Esophagus squamous epithelium (tissue), 5 donors: ENCODE measurements around the gene CFAP69. TPM values are rescaled to one million over a fixed set of nuclear protein-coding genes. Genes with fewer than 3 reads are reported as not detected.

Experiments used
- DNase-seq: peaks from one replicate; lab custom pipeline; 2025; lab: John Stamatoyannopoulos, UW
- H3K27ac ChIP-seq, 4 donors: fragments of 200-600 bp; sonication (generic); one replicate each; pipeline ENCODE4 v1.5.1; 2016 to 2019; ENCODE audit warnings: mild to moderate bottlenecking in 1 of 4
- H3K27me3 ChIP-seq, 4 donors: fragments of 200-600 bp; sonication (generic); 1 replicate in 3 of 4; 2 replicates in 1 of 4; pipeline versions ENCODE4 v1.5.1 to v1.6.0; 2017 to 2021; ENCODE audit warnings: antibody characterized with exemption in 1 of 4
- H3K36me3 ChIP-seq, 3 donors: fragments of 200-600 bp; sonication (generic); one replicate each; pipeline ENCODE4 v1.5.1; 2016 to 2019
- H3K4me1 ChIP-seq, 3 donors: fragments of 200-600 bp; sonication (generic); one replicate each; pipeline ENCODE4 v1.5.1; 2017 to 2019
- H3K4me3 ChIP-seq, 4 donors: fragments of 200-600 bp; sonication (generic); 1 replicate in 3 of 4; 2 replicates in 1 of 4; pipeline ENCODE4 v1.5.1; 2016 to 2019; ENCODE audit warnings: mild to moderate bottlenecking in 2 of 4, moderate library complexity in 1 of 4
- H3K9me3 ChIP-seq, 3 donors: fragments of 200-600 bp; sonication (generic); one replicate each; pipeline ENCODE4 v1.5.1; 2016 to 2019
- CTCF ChIP-seq, 6 experiments: fragments of 450-650 bp in 4 of 6; fragments of 200-600 bp in 2 of 6; sonication (generic) in 2 of 6; IDR thresholded peaks; one replicate each; pipeline ENCODE4 v1.5.1; 2016 to 2019; ENCODE audit warnings: antibody characterized with exemption in 6 of 6, mild to moderate bottlenecking in 4 of 6, moderate library complexity in 4 of 6
- POLR2A ChIP-seq, 4 donors: fragments of 450-650 bp; IDR thresholded peaks; one replicate each; pipeline ENCODE4 v1.6.1; 2017; ENCODE audit warnings: antibody characterized with exemption in 4 of 4, mild to moderate bottlenecking in 4 of 4, moderate library complexity in 3 of 4
- WGBS, 2 donors: methylation state at CpG; one replicate each; pipeline ENCODE4 v1.1.5; 2018; 5-methylcytosine and 5-hydroxymethylcytosine counted together
- intact Hi-C: fragments of 100-400 bp; cut with DNase I; formaldehyde crosslinking; loops from one replicate; pipeline ENCODE4 v1.15.0; 2022
- total RNA-seq, 4 donors: library from RNA; depleted of rRNA; stranded (reverse); fragments of >200 nt; gene quantifications; one replicate each; pipeline ENCODE4 v1.1.0, GENCODE V29; 2016
- donor health status: DM: yes; HTN: yes; CAD: no.

The CFAP69 gene
- total RNA-seq, result 1 to 10 TPM; 1.8 to 9.0 (median 2.0) TPM

GRCh38 chr7:90244909-90245851 is at the start of gene CFAP69:
Gene CFAP69 (plus strand): TSS chr7:90245174. CDS start chr7:90245425, 251 bp downstream.
- peak in 1 of 4 donors; percentile 39 for TF ChIP-seq POLR2A (IDR thresholded peaks at IDR 0.05)
- TF ChIP-seq CTCF (IDR thresholded peaks at IDR 0.05), result peak in 5 of 6 experiments; percentile 26 to 59 (median 45)
- no peaks in the 10 kb centered on the region for H3K27me3 ChIP-seq
- peak within 1 kb of the TSS; percentile 74 to 82 (median 75) for H3K27ac ChIP-seq
- peaks cover 0 to 29% (median 5%) of the 10 kb centered on the region in 3 donors for H3K4me1 ChIP-seq
- peak; percentile 22 for DNase-seq
- H3K9me3 ChIP-seq, result no peaks in the 10 kb centered on the region
- H3K4me3 ChIP-seq, result peak within 1 kb of the TSS; percentile 78 to 96 (median 82)
- H3K36me3 ChIP-seq, result no peaks in the 10 kb centered on the region
- WGBS, 2 donors, result 1 to 3% methylated on average over 15 to 26 of the region's 59 CpGs
- intact Hi-C loops, result loop anchor here (10.0 kb wide), 1 partner anchor 90 kb away; the partner anchor contains the start of gene STEAP1

- Histone ChIP-seq H3K4me3 (no peak overlapping the region), H3K27ac (no peak overlapping the region), H3K36me3 (no peaks in the 10 kb centered on the region), H3K9me3 (no peaks in the 10 kb centered on the region), H3K27me3 (no peaks in the 10 kb centered on the region), H3K4me1 (no peaks in the 10 kb centered on the region)
- no peak for DNase-seq
- intact Hi-C loops, result no loop called here
- TF ChIP-seq CTCF (IDR thresholded peaks at IDR 0.05) (no peak), POLR2A (IDR thresholded peaks at IDR 0.05) (no peak)
- WGBS, 2 donors, result 95 to 100% methylated on average over 2 of the region's 2 CpGs
These were observed 43.3 kb upstream of the CFAP69 start for GRCh38 chr7:90201500-90202195.

- DNase-seq, result no peak
- Histone ChIP-seq H3K4me1 (peaks cover 5 to 36% (median 6%) of the 10 kb centered on the region in 3 donors), H3K4me3 (no peak overlapping the region), H3K27me3 (peaks cover 0 to 17% (median 0%) of the 10 kb centered on the region in 4 donors), H3K36me3 (no peaks in the 10 kb centered on the region), H3K9me3 (no peaks in the 10 kb centered on the region), H3K27ac (no peak overlapping the region)
- intact Hi-C loops, result no loop called here
- WGBS, 2 donors, result 56 to 71% methylated on average over 1 of the region's 1 CpG
- no peak for TF ChIP-seq CTCF (IDR thresholded peaks at IDR 0.05)
- no peak for TF ChIP-seq POLR2A (IDR thresholded peaks at IDR 0.05)
These were observed 37.0 kb upstream of the CFAP69 start for GRCh38 chr7:90207956-90208355.

- H3K4me3 ChIP-seq, result no peak overlapping the region
- no peak for DNase-seq
- H3K4me1 ChIP-seq, result peaks cover 5 to 36% (median 7%) of the 10 kb centered on the region in 3 donors
- peak overlapping the region in 1 of 4 donors; percentile 87 for H3K27ac ChIP-seq
- TF ChIP-seq CTCF (IDR thresholded peaks at IDR 0.05) (no peak), POLR2A (IDR thresholded peaks at IDR 0.05) (no peak)
- no peaks in the 10 kb centered on the region for H3K36me3 ChIP-seq
- H3K27me3 ChIP-seq, result peaks cover 0 to 17% (median 0%) of the 10 kb centered on the region in 4 donors
- intact Hi-C loops, result no loop called here
- WGBS, 2 donors, result 25 to 53% methylated on average over 1 of the region's 1 CpG
- H3K9me3 ChIP-seq, result no peaks in the 10 kb centered on the region
These were observed 35.2 kb upstream of the CFAP69 start for GRCh38 chr7:90209776-90210175.
